Activated CD4-positive, alpha-beta T cell treated with anti-CD3 and anti-CD28 coated beads, Interleukin-2, amount 10 ng/mL, durations not matched to agents 7 days and 5 days (primary cell): ENCODE data around the gene JAKMIP1. TPM values are rescaled to one million over a fixed set of nuclear protein-coding genes. Genes with fewer than 3 reads are reported as not detected.

ENCODE experiments used
- total RNA-seq, 2 experiments: library from RNA; stranded (reverse); gene quantifications; one replicate each; pipeline ENCODE4 v1.2.3, GENCODE V29; 2021

The JAKMIP1 gene
- total RNA-seq, 2 experiments from 2014 or later: 9.6 to 10.9 TPM

Other genes with a start within 250 kb of the JAKMIP1 start
- gene C4orf50, start 182.1 kb downstream of the JAKMIP1 start, total RNA-seq: under 1 TPM; 0.21 to 0.27 TPM
- 1 to 10 TPM; 1.7 to 2.1 TPM for gene WFS1, start 69.3 kb upstream of the JAKMIP1 start, total RNA-seq